Forelimb muscle (tissue), 1 donor: ENCODE results near the gene SLC25A19. TPM values are rescaled to one million over a fixed set of nuclear protein-coding genes. Genes with fewer than 3 reads are reported as not detected.
"Not testable (repeated sequence)": the region's sequence is repeated elsewhere in the genome, so short reads cannot be mapped to it uniquely, and the experiment has no call there.

ENCODE experiments used
- DNase-seq: peaks from one replicate; pipeline ENCODE4 v3.0.0-alpha.2; 2013; ENCODE audit warnings: low read depth
- polyA plus RNA-seq: library from polyadenylated mRNA; unstranded; fragments of 120-200 nt; gene quantifications from one replicate; pipeline ENCODE4 v1.2.1, GENCODE V29; 2013; ENCODE audit not compliant: insufficient read length

Gene SLC25A19
- polyA plus RNA-seq, 1 donor = 4.9 TPM

DNA sequence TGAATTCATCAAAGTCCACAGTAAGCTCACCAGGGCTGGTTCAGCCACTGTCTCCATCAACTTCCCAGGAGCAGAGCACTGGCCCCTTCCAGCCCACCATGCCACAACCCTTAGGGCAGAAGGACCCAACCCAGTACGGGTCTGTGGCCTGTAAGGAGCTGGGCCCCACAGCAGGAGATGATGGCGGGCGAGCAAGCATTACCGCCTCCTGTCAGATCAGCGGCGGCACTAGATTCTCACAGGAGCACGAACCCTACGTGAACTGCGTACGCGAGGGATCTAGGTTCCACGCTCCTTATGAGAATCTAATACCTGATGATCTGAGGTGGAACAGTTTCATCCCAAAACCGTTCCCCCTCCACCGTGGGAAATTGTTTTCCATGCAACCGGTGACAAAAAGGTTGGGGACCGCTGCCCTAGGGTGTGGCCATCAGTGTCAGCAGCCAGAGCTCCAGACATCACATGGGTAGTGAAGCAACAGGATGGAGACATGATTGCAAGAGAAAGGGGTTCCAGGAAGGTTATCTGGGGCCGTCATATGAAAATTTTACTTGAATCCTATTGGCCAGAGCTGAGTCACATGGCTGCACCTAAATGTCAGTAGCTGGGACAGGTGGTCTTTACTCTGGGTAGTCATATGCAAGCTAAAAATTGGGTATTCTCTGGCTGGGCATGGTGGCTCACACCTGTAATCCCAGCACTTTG lies 12.4 kb upstream of the SLC25A19 start:
- no peak for DNase-seq

DNA sequence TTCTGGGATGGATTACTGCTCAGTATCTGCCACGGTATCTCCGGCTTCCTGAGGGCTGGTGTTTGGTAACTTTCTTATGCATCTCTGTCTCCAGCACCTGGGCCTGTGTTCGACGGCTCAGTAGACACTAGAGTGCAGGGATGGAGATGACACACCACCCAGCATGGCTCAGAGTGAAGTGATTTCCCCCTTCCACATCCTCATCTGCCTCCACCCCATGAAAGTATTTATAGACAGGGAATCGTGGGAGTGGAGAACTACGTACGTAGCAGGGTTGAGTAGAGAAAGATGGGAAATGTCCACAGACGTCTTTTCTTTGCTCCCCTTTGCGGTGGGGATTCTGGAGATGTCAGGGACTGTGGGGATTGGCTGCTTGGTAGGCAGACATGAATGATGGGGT lies 11.8 kb upstream of the SLC25A19 start:
- no peak for DNase-seq

GRCh38 chr17:75300280-75300679 lies 11.0 kb upstream of the SLC25A19 start:
- no peak for DNase-seq

- no peak for DNase-seq
These were observed 6.2 kb upstream of the SLC25A19 start for GRCh38 chr17:75295201-75296158.

- not testable (repeated sequence) for DNase-seq
These were observed 3.7 kb upstream of the SLC25A19 start for GRCh38 chr17:75292810-75293448.

DNA sequence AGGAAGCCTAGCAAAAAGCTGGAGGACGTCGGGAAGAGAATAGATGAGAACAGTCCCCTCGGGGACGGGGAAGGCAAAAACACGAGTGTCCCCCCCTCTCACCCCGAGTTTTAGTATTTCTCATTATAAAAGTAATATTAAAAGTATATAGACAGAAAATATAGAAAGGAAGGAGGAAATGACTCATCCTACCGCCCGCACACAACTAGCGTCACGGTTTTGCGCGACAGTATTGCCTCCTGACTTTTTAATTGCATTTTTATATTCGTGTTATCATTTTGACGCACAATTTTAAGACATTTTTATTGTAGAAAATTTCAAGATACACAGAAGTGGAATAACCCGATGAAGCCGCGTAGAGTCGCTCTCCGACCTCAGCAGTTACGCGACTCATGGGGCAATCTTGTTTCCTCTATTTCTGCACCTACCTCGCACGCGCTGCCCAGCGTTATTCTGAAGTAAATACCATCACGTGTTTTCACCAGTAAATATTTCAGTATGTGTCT lies 652 bp upstream of the SLC25A19 start:
- DNase-seq = no peak

DNA sequence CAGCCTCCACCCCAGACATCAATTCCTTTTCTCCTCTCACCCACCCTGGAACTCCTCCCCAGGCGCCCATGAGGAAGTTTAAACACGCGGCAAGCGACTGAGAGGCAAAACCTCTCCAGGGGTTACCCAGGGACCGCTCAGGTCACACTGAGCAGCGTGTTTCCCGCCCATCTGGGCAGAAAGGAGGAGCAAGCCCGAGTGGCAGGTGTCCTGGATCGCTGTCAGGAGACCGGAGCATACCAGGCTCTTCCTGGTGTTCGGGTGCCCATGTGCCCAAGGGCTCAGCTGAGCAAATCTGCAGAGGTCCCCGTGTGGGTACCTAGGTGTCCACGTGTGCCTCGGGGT lies 491 bp downstream of the SLC25A19 start:
- DNase-seq = no peak

DNA sequence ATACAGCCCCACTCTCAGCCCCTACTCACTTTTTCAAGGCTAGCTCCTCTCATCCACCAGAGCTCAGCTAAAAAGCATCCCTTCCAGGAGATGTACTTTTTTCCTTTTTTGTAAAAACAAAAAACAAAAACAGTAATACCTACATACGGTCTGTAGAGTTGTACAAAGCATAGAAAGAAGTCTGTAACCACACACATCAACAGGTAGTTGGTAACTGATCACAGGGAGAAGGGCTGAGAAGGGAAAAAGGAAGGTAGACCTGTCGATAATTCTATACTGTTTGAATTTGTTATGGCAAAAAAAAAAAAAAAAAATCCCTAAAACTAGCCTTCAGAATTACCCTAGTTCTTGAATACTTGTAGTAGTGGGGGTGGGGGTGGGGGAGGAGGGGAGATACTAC lies 874 bp downstream of the SLC25A19 start:
- DNase-seq = no peak

DNA sequence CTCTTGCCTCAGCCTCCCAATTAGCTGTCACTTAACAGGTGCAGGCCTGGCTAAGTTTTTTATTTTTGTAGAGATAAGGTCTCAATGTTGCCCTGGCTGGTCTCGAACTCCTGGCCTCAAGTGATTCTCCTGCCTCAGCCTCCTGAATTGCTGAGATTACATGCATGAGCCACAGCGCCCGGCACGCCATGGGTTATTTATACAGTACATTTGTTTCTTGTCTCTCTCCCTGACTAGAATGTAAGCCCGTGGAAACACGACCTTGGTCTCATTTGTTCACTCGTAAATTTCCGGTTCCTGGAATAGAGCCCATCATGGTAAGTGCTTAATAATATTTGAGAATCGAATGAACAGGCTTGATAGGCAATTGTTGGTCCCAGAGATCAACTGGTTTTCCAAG lies 2.0 kb downstream of the SLC25A19 start:
- DNase-seq = no peak

DNA sequence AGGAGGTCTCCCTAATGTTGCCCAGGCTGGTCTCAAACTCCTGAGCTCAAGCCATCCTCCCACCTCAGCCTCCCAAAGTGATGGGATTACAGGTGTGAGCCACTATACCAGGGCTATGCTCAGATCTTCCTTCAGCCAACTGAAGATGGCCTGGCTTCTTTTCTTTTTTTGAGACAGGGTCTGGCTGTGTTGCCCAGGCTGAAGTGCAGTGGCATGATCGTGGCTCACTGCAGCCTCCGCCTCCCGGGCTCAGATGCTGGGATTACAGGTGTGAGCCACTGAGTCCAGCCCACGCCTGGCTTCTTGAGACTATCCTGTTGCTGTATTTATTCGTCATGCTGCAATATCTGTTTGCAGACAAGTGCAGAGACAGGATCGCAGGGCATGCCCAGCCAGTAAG lies 4.1 kb downstream of the SLC25A19 start:
- DNase-seq = no peak

DNA sequence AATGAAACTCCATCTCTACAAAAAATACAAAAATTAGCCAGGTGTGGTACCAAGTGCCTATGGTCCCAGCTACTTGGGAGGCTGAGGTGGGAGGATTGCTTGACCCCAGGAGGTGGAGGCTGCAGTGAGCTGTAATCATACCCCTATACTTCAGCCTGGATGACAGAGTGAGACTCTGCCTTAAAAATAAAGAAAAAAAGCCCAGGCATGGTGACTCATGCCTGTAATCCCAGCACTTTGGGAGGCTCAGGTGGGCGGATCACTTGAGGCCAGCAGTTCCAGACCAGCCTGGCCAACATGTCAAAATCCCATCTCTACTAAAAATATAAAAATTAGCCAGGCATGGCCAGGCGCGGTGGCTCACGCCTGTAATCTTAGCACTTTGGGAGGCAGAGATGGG lies 9.0 kb downstream of the SLC25A19 start:
- DNase-seq = not testable (repeated sequence)

- no peak for DNase-seq
These were observed 11.6 kb downstream of the SLC25A19 start for GRCh38 chr17:75277664-75278071.

DNA sequence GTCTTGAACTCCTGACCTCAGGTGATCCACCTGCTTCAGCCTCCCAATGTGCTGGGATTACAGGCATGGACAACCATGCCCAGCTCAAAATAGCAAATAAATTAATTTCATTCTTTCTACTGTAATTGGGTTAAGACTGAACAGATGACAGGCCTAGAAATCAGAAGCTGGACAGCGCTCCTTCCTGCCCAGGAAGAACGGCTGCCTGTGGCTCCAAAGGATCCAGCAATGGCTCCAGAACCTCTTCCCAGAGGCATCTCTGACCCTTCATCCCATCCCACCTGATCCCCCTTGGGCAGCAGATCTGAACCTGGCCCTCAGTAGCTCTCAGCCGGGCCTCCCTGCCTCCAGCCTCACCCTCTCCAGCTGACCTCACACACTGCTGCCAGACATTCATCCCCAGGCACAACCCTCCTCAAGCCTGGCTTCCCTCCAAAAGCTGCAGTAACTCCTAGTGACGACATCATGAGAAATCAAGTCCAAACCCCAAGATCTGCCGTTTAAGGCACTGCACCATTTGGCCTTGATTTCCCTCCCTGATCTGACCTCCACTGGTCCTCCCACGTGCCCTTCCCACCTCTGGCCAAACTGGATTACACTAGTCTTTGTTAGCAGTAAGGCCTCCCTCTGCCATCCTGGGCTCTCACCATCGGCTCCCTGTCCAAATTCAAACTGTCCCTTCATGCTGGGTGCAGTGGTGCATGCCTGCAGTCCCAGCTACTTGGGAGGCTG lies 15.1 kb downstream of the SLC25A19 start:
- DNase-seq = no peak

DNA sequence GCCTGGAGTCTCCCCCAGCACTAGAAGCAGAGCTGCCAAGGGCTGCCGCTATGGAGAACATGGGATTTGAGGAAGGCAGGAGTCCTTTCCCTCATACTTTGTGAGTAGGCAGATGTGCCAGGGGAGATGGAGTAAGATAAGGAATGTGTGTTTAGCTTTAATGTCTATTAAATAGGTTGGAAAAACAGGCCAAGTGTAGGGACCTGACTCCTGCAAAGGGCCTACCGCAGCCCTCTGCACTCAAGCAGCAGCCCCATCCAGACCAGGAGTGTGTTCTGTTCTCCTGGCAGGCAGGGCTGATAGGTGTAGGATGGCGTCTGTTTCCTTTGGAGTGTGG lies 16.4 kb downstream of the SLC25A19 start:
- no peak for DNase-seq

- no peak for DNase-seq
These were observed 17.0 kb downstream of the SLC25A19 start for GRCh38 chr17:75271955-75272847.

DNA sequence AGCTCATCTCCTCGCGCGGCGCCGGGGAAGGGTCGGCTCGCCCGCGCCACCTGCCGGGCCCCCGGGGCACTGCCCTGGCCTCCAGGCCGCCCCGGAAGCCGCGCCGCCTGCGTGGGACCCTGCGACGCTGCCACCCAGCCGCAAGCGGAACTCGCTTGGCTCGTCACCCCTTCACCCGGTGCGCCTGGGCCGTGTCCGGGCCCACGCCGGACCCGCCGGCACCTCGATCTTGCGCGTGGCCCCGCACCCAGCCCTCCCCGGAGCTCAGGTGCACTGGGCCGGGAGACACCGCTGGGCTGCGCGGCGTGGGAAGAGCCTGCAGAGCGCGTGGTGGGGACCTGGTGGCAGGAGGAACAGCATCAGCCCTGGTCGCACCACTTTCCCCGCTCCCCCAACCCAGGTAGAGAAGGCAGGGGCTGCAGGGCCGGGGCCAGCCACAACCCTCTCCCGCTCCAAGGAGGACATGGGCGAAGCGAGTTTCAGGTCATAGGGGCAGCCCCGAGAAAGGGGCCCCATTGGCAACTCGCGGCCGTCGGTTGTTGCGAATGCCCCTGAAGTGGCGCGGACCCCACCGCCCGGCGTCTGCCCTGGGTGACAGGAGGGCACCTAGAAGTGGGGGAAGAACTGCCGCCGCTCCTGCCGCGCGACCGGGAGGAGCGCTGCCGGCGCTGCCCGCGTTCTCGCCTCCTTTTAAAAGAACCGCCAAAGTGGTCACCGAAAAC lies 17.8 kb downstream of the SLC25A19 start:
- no peak for DNase-seq

GRCh38 chr17:75270966-75271232 lies 18.3 kb downstream of the SLC25A19 start, which contains the start of gene MIF4GD:
TSS of gene MIF4GD (minus strand) at chr17:75271231. CDS start at chr17:75270195, 1,036 bp downstream.
- DNase-seq = no peak

GRCh38 chr17:75270218-75270965 lies 18.8 kb downstream of the SLC25A19 start:
- DNase-seq = no peak

DNA sequence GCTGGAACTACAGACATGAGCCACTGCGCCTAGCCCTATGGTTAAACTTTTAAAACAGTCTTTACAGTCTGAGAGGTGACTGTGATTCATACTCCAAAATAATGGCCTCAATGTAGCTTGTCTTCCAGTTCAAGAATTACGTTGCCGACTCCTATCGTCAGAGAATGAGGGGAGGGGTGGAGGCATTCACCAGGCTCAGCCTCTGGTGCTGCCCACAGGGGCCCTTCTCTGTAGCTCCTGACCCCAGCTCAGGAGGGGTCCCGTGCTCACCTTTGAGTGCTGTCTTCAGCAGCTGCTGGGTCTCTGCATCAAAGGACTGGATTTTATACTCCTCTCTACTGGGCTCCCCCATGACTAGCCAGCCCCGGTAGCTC lies 19.4 kb downstream of the SLC25A19 start:
- DNase-seq = no peak
